Neural progenitor cell (in vitro differentiated cells): Measurements from ENCODE around the gene DNAJC30.
"Not testable (repeated sequence)": the region's sequence is repeated elsewhere in the genome, so short reads cannot be mapped to it uniquely, and the experiment has no call there.

Source experiments
- EZH2phosphoT487 ChIP-seq: fragments of 200-600 bp; sonication (generic); IDR thresholded peaks from 2 replicates; pipeline ENCODE4 v1.6.1; 2017; ENCODE audit warnings: antibody characterized with exemption
- TF ChIP-seq, protein P1 (sequence below): fragments of 200-600 bp; sonication (generic); IDR thresholded peaks from 2 replicates; pipeline ENCODE4 v1.5.1; 2017; ENCODE audit warnings: antibody characterized with exemption, mild to moderate bottlenecking

GRCh38 chr7:73722182-73722581 is 38.9 kb upstream of the DNAJC30 start:
- TF ChIP-seq, protein P1, sequence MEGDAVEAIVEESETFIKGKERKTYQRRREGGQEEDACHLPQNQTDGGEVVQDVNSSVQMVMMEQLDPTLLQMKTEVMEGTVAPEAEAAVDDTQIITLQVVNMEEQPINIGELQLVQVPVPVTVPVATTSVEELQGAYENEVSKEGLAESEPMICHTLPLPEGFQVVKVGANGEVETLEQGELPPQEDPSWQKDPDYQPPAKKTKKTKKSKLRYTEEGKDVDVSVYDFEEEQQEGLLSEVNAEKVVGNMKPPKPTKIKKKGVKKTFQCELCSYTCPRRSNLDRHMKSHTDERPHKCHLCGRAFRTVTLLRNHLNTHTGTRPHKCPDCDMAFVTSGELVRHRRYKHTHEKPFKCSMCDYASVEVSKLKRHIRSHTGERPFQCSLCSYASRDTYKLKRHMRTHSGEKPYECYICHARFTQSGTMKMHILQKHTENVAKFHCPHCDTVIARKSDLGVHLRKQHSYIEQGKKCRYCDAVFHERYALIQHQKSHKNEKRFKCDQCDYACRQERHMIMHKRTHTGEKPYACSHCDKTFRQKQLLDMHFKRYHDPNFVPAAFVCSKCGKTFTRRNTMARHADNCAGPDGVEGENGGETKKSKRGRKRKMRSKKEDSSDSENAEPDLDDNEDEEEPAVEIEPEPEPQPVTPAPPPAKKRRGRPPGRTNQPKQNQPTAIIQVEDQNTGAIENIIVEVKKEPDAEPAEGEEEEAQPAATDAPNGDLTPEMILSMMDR = not testable (repeated sequence)
- TF ChIP-seq EZH2phosphoT487 = not testable (repeated sequence)
